GM19025 (cell line): ENCODE data around the gene CBY1.
"Not testable (repeated sequence)": the region's sequence is repeated elsewhere in the genome, so short reads cannot be mapped to it uniquely, and the experiment has no call there.

Experiments used
- ATAC-seq: cut with Tn5 transposase; IDR thresholded peaks from one replicate; pipeline ENCODE4 v1.9.1; 2021; ENCODE audit warnings: mild to moderate bottlenecking, low read depth, moderate library complexity; ENCODE audit not compliant: unreplicated experiment

Gene CBY1

GRCh38 chr22:38656256-38657044, at the start of gene CBY1, which contains the start of gene FAM227A:
CBY1 (plus strand) TSS chr22:38656638; CDS start chr22:38668055, 11,417 bp downstream.
FAM227A (minus strand) TSS chr22:38656392; CDS start chr22:38650168, 6,224 bp downstream.
- ATAC-seq = peak; percentile 64

- ATAC-seq = no peak
Measured at GRCh38 chr22:38607680-38608079, 48.8 kb upstream of the CBY1 start.

GRCh38 chr22:38608992-38609750, 47.3 kb upstream of the CBY1 start:
- ATAC-seq = no peak

- ATAC-seq = no peak
Measured at GRCh38 chr22:38610234-38610633, 46.2 kb upstream of the CBY1 start.

- no peak for ATAC-seq
Measured at GRCh38 chr22:38611559-38611958, 44.9 kb upstream of the CBY1 start.

- no peak for ATAC-seq
Measured at GRCh38 chr22:38612217-38613006, 44.0 kb upstream of the CBY1 start.

- no peak for ATAC-seq
Measured at GRCh38 chr22:38613588-38613987, 42.9 kb upstream of the CBY1 start.

- ATAC-seq = no peak
Measured at GRCh38 chr22:38614332-38615063, 41.9 kb upstream of the CBY1 start.

- not testable (repeated sequence) for ATAC-seq
Measured at GRCh38 chr22:38615064-38615405, 41.4 kb upstream of the CBY1 start.

GRCh38 chr22:38618258-38618657, 38.2 kb upstream of the CBY1 start:
- ATAC-seq = no peak

- no peak for ATAC-seq
Measured at GRCh38 chr22:38618682-38619081, 37.8 kb upstream of the CBY1 start.

GRCh38 chr22:38623351-38623750, 33.1 kb upstream of the CBY1 start:
- no peak for ATAC-seq

- no peak for ATAC-seq
Measured at GRCh38 chr22:38628444-38628843, 28.0 kb upstream of the CBY1 start.

GRCh38 chr22:38629108-38629507, 27.3 kb upstream of the CBY1 start:
- ATAC-seq = no peak

- ATAC-seq = no peak
Measured at GRCh38 chr22:38631724-38632123, 24.7 kb upstream of the CBY1 start.

- ATAC-seq = no peak
Measured at GRCh38 chr22:38632528-38632927, 23.9 kb upstream of the CBY1 start.

GRCh38 chr22:38638216-38638615, 18.2 kb upstream of the CBY1 start:
- no peak for ATAC-seq

- ATAC-seq = no peak
Measured at GRCh38 chr22:38638728-38639127, 17.7 kb upstream of the CBY1 start.

- ATAC-seq = no peak
Measured at GRCh38 chr22:38641476-38642040, 14.9 kb upstream of the CBY1 start.

- ATAC-seq = not testable (repeated sequence)
Measured at GRCh38 chr22:38644245-38644644, 12.2 kb upstream of the CBY1 start.
